ENCODE results near the gene OSTN. TPM values are rescaled to one million over a fixed set of nuclear protein-coding genes. Genes with fewer than 3 reads are reported as not detected.
"Not testable (repeated sequence)": the region's sequence is repeated elsewhere in the genome, so short reads cannot be mapped to it uniquely, and the experiment has no call there.

Gene OSTN
- total RNA-seq, 1 experiment from 2014 or later, result not detected

GRCh38 chr3:191234216-191234615 lies 35.2 kb downstream of the OSTN start:
- DNase-seq (ENCODE audit: low spot score), result no peak

- DNase-seq (ENCODE audit: low spot score), result no peak
Measured at GRCh38 chr3:191235331-191236314, 36.6 kb downstream of the OSTN start.

- no peak for DNase-seq (ENCODE audit: low spot score)
Measured at GRCh38 chr3:191236646-191237045, 37.6 kb downstream of the OSTN start.

GRCh38 chr3:191237047-191237882 lies 38.2 kb downstream of the OSTN start:
- no peak for DNase-seq (ENCODE audit: low spot score)

- peak; percentile 39 for DNase-seq (ENCODE audit: low spot score)
Measured at GRCh38 chr3:191238321-191238817, 39.3 kb downstream of the OSTN start.

GRCh38 chr3:191239407-191240031 lies 40.5 kb downstream of the OSTN start:
- DNase-seq (ENCODE audit: low spot score), result peak; percentile 50

GRCh38 chr3:191240486-191240885 lies 41.4 kb downstream of the OSTN start:
- DNase-seq (ENCODE audit: low spot score), result no peak

GRCh38 chr3:191244242-191244867 lies 45.3 kb downstream of the OSTN start:
- no peak for DNase-seq (ENCODE audit: low spot score)

- not testable (repeated sequence) for DNase-seq (ENCODE audit: low spot score)
Measured at GRCh38 chr3:191246034-191246433, 47.0 kb downstream of the OSTN start.

GRCh38 chr3:191246630-191247029 lies 47.6 kb downstream of the OSTN start:
- DNase-seq (ENCODE audit: low spot score), result peak; percentile 77

- DNase-seq (ENCODE audit: low spot score), result no peak
Measured at GRCh38 chr3:191253089-191253799, 54.2 kb downstream of the OSTN start.

- DNase-seq (ENCODE audit: low spot score), result no peak
Measured at GRCh38 chr3:191254098-191254873, 55.2 kb downstream of the OSTN start.

- no peak for DNase-seq (ENCODE audit: low spot score)
Measured at GRCh38 chr3:191255156-191255555, 56.1 kb downstream of the OSTN start.

GRCh38 chr3:191256405-191256804 lies 57.4 kb downstream of the OSTN start:
- DNase-seq (ENCODE audit: low spot score), result no peak

GRCh38 chr3:191257286-191257685 lies 58.2 kb downstream of the OSTN start:
- DNase-seq (ENCODE audit: low spot score), result no peak

GRCh38 chr3:191259486-191259885 lies 60.4 kb downstream of the OSTN start:
- no peak for DNase-seq (ENCODE audit: low spot score)

- DNase-seq (ENCODE audit: low spot score), result no peak
Measured at GRCh38 chr3:191260431-191261303, 61.6 kb downstream of the OSTN start.

- no peak for DNase-seq (ENCODE audit: low spot score)
Measured at GRCh38 chr3:191261304-191261638, 62.2 kb downstream of the OSTN start.

GRCh38 chr3:191262650-191263049 lies 63.6 kb downstream of the OSTN start:
- no peak for DNase-seq (ENCODE audit: low spot score)
